Measurements from ENCODE around the gene CETP.
"Not testable (repeated sequence)": the region's sequence is repeated elsewhere in the genome, so short reads cannot be mapped to it uniquely, and the experiment has no call there.

The CETP gene

GRCh38 chr16:57001026-57001679 is 39.4 kb downstream of the CETP start:
- DNase-seq, result no peak

GRCh38 chr16:57003439-57004386 is 42.0 kb downstream of the CETP start:
- DNase-seq, result no peak

GRCh38 chr16:57004387-57005250 is 42.9 kb downstream of the CETP start:
- no peak for DNase-seq

DNA sequence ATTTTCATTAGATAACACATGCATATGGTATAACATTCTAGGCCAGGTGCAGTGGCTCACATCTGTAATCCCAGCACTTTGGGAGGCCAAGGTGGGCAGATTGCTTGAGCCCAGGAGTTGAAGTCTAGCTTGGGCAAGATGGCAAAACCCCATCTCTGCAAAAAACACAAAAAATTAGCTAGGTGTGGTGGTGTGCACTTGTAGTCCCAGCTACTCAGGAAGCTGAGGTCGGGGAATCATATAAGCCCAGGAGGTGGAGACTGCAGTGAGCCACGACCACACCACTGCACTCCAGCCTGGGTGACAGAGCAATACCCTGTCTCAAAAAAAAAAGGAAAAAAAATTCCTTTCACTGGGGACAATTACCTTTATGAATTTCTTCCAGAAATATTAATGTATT is 43.8 kb downstream of the CETP start:
- not testable (repeated sequence) for DNase-seq

GRCh38 chr16:57007050-57007449 is 45.3 kb downstream of the CETP start:
- no peak for DNase-seq

- no peak for DNase-seq
Measured at GRCh38 chr16:57007530-57007929, 45.8 kb downstream of the CETP start.

- no peak for DNase-seq
Measured at GRCh38 chr16:57008440-57008839, 46.7 kb downstream of the CETP start.

- peak; percentile 46 for DNase-seq
Measured at GRCh38 chr16:57009643-57010170, 48.0 kb downstream of the CETP start.

- DNase-seq, result no peak
Measured at GRCh38 chr16:57012353-57012752, 50.6 kb downstream of the CETP start.

GRCh38 chr16:57013229-57013628 is 51.5 kb downstream of the CETP start:
- no peak for DNase-seq

DNA sequence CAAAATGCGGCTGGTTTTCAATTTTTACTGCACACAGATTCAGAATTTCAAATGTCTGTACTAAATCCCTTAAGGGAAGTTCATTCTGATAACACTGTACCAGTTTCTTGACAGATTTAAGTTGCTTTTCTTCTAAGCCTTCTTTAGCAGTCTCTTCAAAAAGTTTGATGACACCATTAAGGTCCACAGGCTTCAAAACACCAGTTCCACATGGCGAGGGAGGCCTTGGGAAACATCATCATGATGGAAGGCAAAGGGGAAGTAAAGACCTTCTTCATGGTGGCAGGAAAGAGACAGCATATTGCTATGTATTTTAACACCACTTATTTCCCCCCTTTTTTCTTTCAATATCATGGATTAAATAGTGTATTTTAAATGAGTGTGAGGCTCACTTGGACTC is 52.2 kb downstream of the CETP start:
- DNase-seq, result no peak

DNA sequence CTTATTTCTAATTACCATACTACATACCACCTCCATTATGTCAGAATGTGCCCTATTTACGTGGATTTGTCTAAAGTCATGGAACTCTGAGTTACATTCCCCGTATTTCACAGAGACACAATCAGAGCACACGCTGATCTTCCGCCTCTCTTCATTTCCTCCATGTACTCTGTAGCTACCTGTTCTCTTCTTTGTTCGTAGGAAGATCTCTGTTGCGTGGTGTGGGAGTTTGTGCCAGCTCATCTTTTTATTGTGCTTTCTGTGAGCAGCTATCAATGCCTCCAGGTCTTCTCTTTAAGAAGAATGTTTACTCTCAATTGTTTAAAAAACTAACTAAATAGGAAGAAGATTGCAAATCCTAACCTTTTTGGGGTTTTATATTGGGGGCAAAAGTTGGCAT is 54.6 kb downstream of the CETP start:
- DNase-seq, result no peak

DNA sequence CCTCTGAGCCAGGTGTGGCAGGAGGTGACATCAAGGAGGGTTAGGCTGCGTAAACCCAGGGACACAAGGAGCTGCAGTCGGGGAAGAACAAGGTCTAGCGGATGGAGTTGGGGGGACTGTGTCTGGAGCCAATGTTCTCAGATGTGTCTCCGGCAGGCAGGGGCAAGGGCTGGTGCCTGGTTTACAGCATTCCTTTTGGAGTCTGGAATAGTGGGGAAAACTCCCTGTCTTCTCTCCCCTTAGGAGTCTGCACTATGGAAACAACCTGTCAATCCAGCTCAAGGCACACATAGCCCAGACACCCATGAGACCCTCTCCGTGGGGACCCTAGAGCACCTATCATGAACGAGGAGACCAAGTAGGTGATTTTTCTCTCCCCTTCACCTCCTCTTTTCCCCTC is 55.1 kb downstream of the CETP start:
- DNase-seq, result no peak

DNA sequence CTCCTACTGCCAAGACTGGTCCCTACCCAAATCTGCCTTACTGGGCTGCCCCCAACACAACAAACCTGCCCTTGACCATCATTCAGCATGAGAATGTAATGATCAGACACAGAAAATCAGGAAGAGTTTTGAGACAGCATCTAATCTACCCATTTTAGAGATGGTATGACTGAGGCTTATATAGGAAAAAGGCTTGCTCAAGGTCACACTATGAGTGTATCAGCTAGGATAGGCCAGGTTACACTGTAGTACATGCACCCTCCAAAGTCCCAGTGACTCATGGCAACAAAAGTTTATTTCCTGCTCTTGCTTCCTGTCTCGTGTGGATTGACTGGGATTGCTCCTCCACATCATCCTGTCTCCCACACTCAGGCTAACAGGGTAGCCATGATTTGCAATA is 55.5 kb downstream of the CETP start:
- no peak for DNase-seq

DNA sequence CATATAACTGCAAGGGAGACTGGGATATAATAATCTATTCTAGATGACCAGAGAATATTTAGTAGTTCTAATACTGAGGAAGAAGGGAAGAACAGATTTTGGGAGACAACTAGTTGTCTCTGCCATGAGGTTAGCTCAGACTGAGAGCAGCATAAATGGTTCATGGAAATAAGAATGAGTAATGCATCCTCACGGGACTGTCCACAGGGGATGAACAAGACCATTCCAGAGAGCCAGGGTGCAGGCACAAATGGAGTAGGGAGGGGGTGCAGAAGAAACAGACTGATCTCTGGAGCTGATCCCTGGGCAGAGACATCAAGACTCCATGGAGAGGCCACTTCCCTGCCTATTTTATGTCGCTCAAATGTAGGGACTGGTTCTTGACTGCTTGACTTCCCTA is 58.0 kb downstream of the CETP start:
- no peak for DNase-seq

DNA sequence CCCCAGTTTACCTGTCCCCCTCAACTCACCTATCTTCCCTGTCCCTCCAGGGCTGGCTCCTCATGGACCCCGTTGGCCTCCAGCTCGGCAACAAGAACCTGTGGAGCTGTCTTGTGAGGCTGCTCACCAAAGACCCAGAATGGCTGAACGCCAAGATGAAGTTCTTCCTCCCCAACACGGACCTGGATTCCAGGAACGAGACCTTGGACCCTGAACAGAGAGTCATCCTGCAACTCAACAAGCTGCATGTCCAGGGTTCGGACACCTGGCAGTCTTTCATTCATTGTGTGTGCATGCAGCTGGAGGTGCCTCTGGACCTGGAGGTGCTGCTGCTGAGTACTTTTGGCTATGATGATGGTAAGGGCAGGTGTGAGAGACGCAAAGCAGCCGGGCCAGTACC is 58.9 kb downstream of the CETP start:
- no peak for DNase-seq

DNA sequence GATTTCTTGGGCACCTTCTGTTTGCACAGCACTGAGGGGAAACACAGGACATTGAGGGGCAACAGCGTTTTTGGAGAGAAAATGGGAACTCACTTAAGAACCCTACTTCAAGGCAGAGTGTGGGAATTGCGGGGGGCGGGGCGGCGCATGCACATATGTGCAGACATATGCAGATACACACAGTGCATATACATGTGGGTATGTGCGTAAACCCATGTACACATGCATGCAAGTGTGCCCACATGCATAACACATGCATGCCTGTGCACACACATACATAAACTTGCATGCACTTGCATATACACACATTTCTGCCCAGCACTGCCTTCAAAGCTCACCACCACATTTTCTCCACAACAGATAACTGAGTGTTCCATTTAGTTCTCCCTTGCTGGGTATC is 60.0 kb downstream of the CETP start:
- DNase-seq, result no peak

DNA sequence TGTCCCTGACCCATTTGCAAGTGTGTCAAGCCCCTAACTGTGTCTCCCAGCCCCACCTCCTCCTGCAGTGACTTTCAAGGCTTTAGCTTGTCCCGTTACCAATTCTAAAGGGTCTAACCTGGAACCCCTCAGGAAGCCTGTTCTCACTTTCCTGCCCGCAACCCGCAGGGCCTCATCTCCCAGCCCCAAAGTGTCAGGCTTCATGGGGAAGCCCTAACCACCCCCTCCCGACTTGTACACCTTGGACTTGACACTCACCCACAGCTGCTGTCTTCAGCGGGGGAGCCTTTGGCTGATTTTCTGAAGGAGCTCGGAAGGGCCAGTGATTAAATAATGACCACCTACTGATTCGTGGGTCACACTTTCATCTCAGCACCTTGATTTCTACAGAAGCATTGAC is 60.7 kb downstream of the CETP start:
- no peak for DNase-seq

DNA sequence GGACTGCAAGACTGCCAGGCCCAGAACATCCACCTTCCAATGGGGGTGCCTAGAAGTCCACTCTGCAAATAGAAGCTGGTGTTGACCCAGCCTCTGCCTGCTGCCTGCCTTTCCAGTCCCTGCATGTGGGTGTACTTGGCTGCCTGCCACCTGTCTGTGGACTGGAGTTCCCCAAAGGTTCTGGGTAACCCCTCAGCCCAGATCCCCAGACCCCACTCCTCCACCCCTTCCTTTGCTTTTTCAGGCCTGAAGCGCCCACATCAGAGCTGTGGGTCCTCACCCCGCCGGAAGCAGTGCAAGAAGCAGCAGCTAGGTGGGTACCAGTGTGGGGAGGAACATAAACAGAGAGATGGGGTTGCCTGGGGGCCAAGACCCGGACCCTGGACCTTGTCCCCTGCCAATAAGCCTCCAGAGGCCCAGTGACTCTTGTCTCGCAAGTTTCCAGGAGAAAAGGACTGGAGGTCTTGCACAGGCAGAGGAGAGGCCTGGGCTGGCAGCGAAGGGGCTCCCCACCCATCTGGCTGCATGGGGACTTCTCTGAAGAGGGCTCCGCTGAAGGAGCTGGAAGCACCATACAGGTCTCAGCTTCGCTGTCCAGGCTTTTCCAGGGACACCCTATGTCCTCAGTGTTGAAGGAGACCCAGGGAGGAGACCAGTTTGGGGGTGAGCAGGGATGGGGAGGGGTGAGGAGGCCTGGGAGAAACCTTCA is 61.9 kb downstream of the CETP start:
- peak; percentile 85 for DNase-seq

DNA sequence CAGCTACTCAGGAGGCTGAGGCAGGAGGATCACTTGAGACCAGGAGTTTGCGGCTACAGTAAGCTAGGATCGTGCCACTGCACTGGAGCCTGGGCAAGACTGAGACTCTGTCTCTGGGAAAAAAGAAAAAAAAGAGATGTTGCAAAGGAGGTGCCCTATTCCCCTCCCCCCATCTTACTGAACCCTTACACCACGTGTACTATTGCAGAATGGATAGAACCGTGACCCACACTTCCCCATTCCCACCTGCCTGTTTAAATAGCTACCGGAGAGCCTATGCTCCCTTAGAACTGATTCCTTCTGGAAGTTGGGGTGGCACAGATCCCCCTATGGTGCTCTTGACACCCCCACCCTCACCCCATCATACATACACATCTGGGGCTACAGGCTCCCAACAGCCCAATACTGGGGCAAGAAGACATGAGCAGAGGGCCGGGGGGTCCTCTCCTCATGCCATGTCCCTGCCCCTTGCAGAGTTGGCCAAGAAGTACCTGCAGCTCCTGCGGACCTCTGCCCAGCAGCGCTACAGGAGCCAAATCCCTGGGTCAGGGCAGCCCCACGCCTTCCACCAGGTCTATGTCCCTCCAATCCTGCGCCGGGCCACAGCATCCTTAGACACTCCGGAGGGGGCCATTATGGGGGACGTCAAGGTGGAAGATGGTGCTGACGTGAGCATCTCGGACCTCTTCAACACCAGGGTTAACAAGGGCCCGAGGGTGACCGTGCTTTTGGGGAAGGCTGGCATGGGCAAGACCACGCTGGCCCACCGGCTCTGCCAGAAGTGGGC is 63.3 kb downstream of the CETP start:
- no peak for DNase-seq

DNA sequence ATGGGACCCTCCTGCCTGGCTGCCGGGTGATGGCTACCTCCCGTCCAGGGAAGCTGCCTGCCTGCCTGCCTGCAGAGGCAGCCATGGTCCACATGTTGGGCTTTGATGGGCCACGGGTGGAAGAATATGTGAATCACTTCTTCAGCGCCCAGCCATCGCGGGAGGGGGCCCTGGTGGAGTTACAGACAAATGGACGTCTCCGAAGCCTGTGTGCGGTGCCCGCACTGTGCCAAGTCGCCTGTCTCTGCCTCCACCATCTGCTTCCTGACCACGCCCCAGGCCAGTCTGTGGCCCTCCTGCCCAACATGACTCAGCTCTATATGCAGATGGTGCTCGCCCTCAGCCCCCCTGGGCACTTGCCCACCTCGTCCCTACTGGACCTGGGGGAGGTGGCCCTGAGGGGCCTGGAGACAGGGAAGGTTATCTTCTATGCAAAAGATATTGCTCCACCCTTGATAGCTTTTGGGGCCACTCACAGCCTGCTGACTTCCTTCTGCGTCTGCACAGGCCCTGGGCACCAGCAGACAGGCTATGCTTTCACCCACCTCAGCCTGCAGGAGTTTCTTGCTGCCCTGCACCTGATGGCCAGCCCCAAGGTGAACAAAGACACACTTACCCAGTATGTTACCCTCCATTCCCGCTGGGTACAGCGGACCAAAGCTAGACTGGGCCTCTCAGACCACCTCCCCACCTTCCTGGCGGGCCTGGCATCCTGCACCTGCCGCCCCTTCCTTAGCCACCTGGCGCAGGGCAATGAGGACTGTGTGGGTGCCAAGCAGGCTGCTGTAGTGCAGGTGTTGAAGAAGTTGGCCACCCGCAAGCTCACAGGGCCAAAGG is 64.4 kb downstream of the CETP start:
- DNase-seq, result no peak

Data from CD4-positive, alpha-beta T cell treated with Interleukin-12 subunit alpha and Interleukin-12 subunit beta, for 1 hour (primary cell).